Stimulated activated memory B cell treated with anti-CD40 and anti-IgM and Interleukin-4, amounts not matched to agents 10 μg/mL and 1 μg/mL and 100 μg/mL, for 72 hours (primary cell): ENCODE results near the gene GALC.

ENCODE experiments used
- ATAC-seq: fragments of 150-1000 bp; cut with Tn5 transposase; 2 replicates; pipeline ENCODE4 v1.10.0; 2021
- H3K27ac Mint-ChIP-seq: one replicate; pipeline ENCODE4 v1.8.0; 2022; ENCODE audit warnings: mild to moderate bottlenecking, mixed read lengths
- H3K27me3 Mint-ChIP-seq: one replicate; pipeline ENCODE4 v1.8.0; 2022; ENCODE audit warnings: mixed read lengths
- H3K36me3 Mint-ChIP-seq: one replicate; pipeline ENCODE4 v1.8.0; 2022; ENCODE audit warnings: mixed read lengths
- H3K4me1 Mint-ChIP-seq: one replicate; pipeline ENCODE4 v1.8.0; 2022; ENCODE audit warnings: mixed read lengths
- H3K4me3 Mint-ChIP-seq: one replicate; pipeline ENCODE4 v1.8.0; 2022; ENCODE audit warnings: mild to moderate bottlenecking, moderate library complexity, mixed read lengths
- H3K9me3 Mint-ChIP-seq: one replicate; pipeline ENCODE4 v1.8.0; 2022; ENCODE audit warnings: mixed read lengths

Gene GALC

GRCh38 chr14:87995500-87996290 is 2.7 kb upstream of the GALC start:
- peaks cover 73% of the 10 kb centered on the region for H3K4me1 Mint-ChIP-seq

GRCh38 chr14:87994974-87995373 is 2.0 kb upstream of the GALC start:
- peak overlapping the region; percentile 57 for H3K4me3 Mint-ChIP-seq
- ATAC-seq, result peak; percentile 48
- H3K9me3 Mint-ChIP-seq, result no peaks in the 10 kb centered on the region
- no peaks in the 10 kb centered on the region for H3K27me3 Mint-ChIP-seq
- H3K36me3 Mint-ChIP-seq, result no peaks in the 10 kb centered on the region
- peak overlapping the region; percentile 98 for H3K27ac Mint-ChIP-seq
- H3K4me1 Mint-ChIP-seq, result peaks cover 70% of the 10 kb centered on the region

More at GRCh38 chr14:87995500-87996290, 2.7 kb upstream of the GALC start:
- Mint-ChIP-seq H3K9me3 (no peaks in the 10 kb centered on the region), H3K27ac (peak overlapping the region; percentile 98), H3K4me3 (no peak overlapping the region), H3K36me3 (no peaks in the 10 kb centered on the region), H3K27me3 (no peaks in the 10 kb centered on the region)
- ATAC-seq, result no peak

GRCh38 chr14:87992346-87992717 is 650 bp downstream of the GALC start:
- Mint-ChIP-seq H3K4me3 (peak overlapping the region; percentile 99), H3K36me3 (peaks cover under 1% of the 10 kb centered on the region), H3K27me3 (no peaks in the 10 kb centered on the region), H3K27ac (peak overlapping the region; percentile 98), H3K9me3 (no peaks in the 10 kb centered on the region), H3K4me1 (peaks cover 65% of the 10 kb centered on the region)
- peak; percentile 10 for ATAC-seq

GRCh38 chr14:87990682-87991081 is 2.3 kb downstream of the GALC start:
- no peak for ATAC-seq
- Mint-ChIP-seq H3K36me3 (peaks cover 14% of the 10 kb centered on the region), H3K4me1 (peaks cover 60% of the 10 kb centered on the region), H3K27ac (no peak overlapping the region), H3K9me3 (no peaks in the 10 kb centered on the region), H3K27me3 (no peaks in the 10 kb centered on the region), H3K4me3 (no peak overlapping the region)

GRCh38 chr14:87989956-87990299 is 3.1 kb downstream of the GALC start:
- Mint-ChIP-seq H3K4me3 (no peak overlapping the region), H3K27ac (no peak overlapping the region), H3K4me1 (peaks cover 52% of the 10 kb centered on the region), H3K36me3 (peaks cover 14% of the 10 kb centered on the region), H3K9me3 (no peaks in the 10 kb centered on the region), H3K27me3 (no peaks in the 10 kb centered on the region)
- no peak for ATAC-seq

GRCh38 chr14:87989221-87989955 is 3.6 kb downstream of the GALC start:
- no peak overlapping the region for H3K4me3 Mint-ChIP-seq
- ATAC-seq, result no peak
- H3K27ac Mint-ChIP-seq, result no peak overlapping the region
- no peaks in the 10 kb centered on the region for H3K27me3 Mint-ChIP-seq
- H3K9me3 Mint-ChIP-seq, result no peaks in the 10 kb centered on the region
- peaks cover 14% of the 10 kb centered on the region for H3K36me3 Mint-ChIP-seq
- peaks cover 47% of the 10 kb centered on the region for H3K4me1 Mint-ChIP-seq

GRCh38 chr14:87979689-87980088 is 13.3 kb downstream of the GALC start:
- no peaks in the 10 kb centered on the region for H3K9me3 Mint-ChIP-seq
- no peak for ATAC-seq
- peaks cover 38% of the 10 kb centered on the region for H3K36me3 Mint-ChIP-seq
- no peak overlapping the region for H3K27ac Mint-ChIP-seq
- no peak overlapping the region for H3K4me3 Mint-ChIP-seq
- H3K4me1 Mint-ChIP-seq, result no peaks in the 10 kb centered on the region
- H3K27me3 Mint-ChIP-seq, result no peaks in the 10 kb centered on the region

- Mint-ChIP-seq H3K27ac (no peak overlapping the region), H3K9me3 (no peaks in the 10 kb centered on the region), H3K27me3 (no peaks in the 10 kb centered on the region), H3K4me3 (no peak overlapping the region), H3K36me3 (peaks cover 47% of the 10 kb centered on the region), H3K4me1 (no peaks in the 10 kb centered on the region)
- ATAC-seq, result no peak
Measured at GRCh38 chr14:87975636-87976035, 17.3 kb downstream of the GALC start.

- ATAC-seq, result no peak
- peaks cover 51% of the 10 kb centered on the region for H3K36me3 Mint-ChIP-seq
- H3K27me3 Mint-ChIP-seq, result no peaks in the 10 kb centered on the region
- H3K9me3 Mint-ChIP-seq, result no peaks in the 10 kb centered on the region
- H3K27ac Mint-ChIP-seq, result peak overlapping the region; percentile 40
- H3K4me1 Mint-ChIP-seq, result no peaks in the 10 kb centered on the region
- no peak overlapping the region for H3K4me3 Mint-ChIP-seq
Measured at GRCh38 chr14:87971010-87971409, 22.0 kb downstream of the GALC start.

- Mint-ChIP-seq H3K9me3 (no peaks in the 10 kb centered on the region), H3K36me3 (peaks cover 48% of the 10 kb centered on the region), H3K4me3 (no peak overlapping the region), H3K27me3 (no peaks in the 10 kb centered on the region), H3K27ac (no peak overlapping the region), H3K4me1 (no peaks in the 10 kb centered on the region)
- no peak for ATAC-seq
Measured at GRCh38 chr14:87967496-87967895, 25.5 kb downstream of the GALC start.

GRCh38 chr14:87966816-87967215 is 26.2 kb downstream of the GALC start:
- H3K4me1 Mint-ChIP-seq, result no peaks in the 10 kb centered on the region
- peaks cover 49% of the 10 kb centered on the region for H3K36me3 Mint-ChIP-seq

GRCh38 chr14:87961246-87961645 is 31.7 kb downstream of the GALC start:
- no peak overlapping the region for H3K4me3 Mint-ChIP-seq
- H3K27ac Mint-ChIP-seq, result no peak overlapping the region
- H3K9me3 Mint-ChIP-seq, result peaks cover 5% of the 10 kb centered on the region
- H3K27me3 Mint-ChIP-seq, result no peaks in the 10 kb centered on the region
- no peak for ATAC-seq
- H3K36me3 Mint-ChIP-seq, result peaks cover 75% of the 10 kb centered on the region
- H3K4me1 Mint-ChIP-seq, result peaks cover 10% of the 10 kb centered on the region

More at GRCh38 chr14:87966816-87967215, 26.2 kb downstream of the GALC start:
- Mint-ChIP-seq H3K4me3 (no peak overlapping the region), H3K27ac (no peak overlapping the region), H3K27me3 (no peaks in the 10 kb centered on the region), H3K9me3 (no peaks in the 10 kb centered on the region)
- no peak for ATAC-seq

GRCh38 chr14:87960013-87960787 is 32.8 kb downstream of the GALC start:
- no peak for ATAC-seq
- Mint-ChIP-seq H3K27me3 (no peaks in the 10 kb centered on the region), H3K36me3 (peaks cover 81% of the 10 kb centered on the region), H3K9me3 (peaks cover 5% of the 10 kb centered on the region), H3K4me3 (no peak overlapping the region), H3K27ac (no peak overlapping the region), H3K4me1 (peaks cover 10% of the 10 kb centered on the region)

- no peaks in the 10 kb centered on the region for H3K27me3 Mint-ChIP-seq
- peaks cover 49% of the 10 kb centered on the region for H3K36me3 Mint-ChIP-seq
- H3K27ac Mint-ChIP-seq, result no peak overlapping the region
Measured at GRCh38 chr14:87955501-87955900, 37.5 kb downstream of the GALC start.

GRCh38 chr14:87952307-87953094 is 40.5 kb downstream of the GALC start:
- Mint-ChIP-seq H3K27ac (peak overlapping the region; percentile 53), H3K36me3 (peaks cover 32% of the 10 kb centered on the region), H3K4me1 (peaks cover 15% of the 10 kb centered on the region), H3K9me3 (no peaks in the 10 kb centered on the region), H3K4me3 (no peak overlapping the region), H3K27me3 (no peaks in the 10 kb centered on the region)
- ATAC-seq, result peak; percentile 61

More at GRCh38 chr14:87955501-87955900, 37.5 kb downstream of the GALC start:
- Mint-ChIP-seq H3K4me1 (peaks cover 25% of the 10 kb centered on the region), H3K9me3 (peaks cover 5% of the 10 kb centered on the region), H3K4me3 (no peak overlapping the region)
- no peak for ATAC-seq
